ENCODE data around the gene LTA4H. TPM values are rescaled to one million over a fixed set of nuclear protein-coding genes. Genes with fewer than 3 reads are reported as not detected.

LTA4H gene
- total and polyA plus RNA-seq, 10 donors: 58.0 to 183 (median 93.5) TPM

- H3K27me3 ChIP-seq (replicated peaks in 1 of 7): no peaks in the 10 kb centered on the region
- peaks cover 10 to 38% (median 26%) of the 10 kb centered on the region in 6 donors for H3K4me1 ChIP-seq
- H3K4me3 ChIP-seq: no peak overlapping the region
- TF ChIP-seq POLR2A (IDR thresholded peaks at IDR 0.05) (no peak), POLR2AphosphoS5 (IDR thresholded peaks at IDR 0.05) (no peak), CTCF (IDR thresholded peaks at IDR 0.05 in 8 of 11, conservative IDR thresholded peaks at IDR 0.05 in 3 of 11) (no peak)
- intact Hi-C loops (cut with DNase I; ENCODE audit: low total_unique reads): no loop called here
- no peaks in the 10 kb centered on the region for H3K36me3 ChIP-seq
- 41 to 81% (median 61%) methylated on average over 3 of the region's 3 CpGs for WGBS, 5 donors
- H3K9me3 ChIP-seq: peaks cover 0 to 6% (median 0%) of the 10 kb centered on the region in 8 donors
- peak overlapping the region in 4 of 8 donors; percentile 60 to 94 (median 82) for H3K27ac ChIP-seq
- DNase-seq: no peak
Observed at GRCh38 chr12:96040305-96041133, 5.1 kb upstream of the LTA4H start.

- H3K27me3 ChIP-seq (replicated peaks in 1 of 7): no peaks in the 10 kb centered on the region
- peaks cover 2 to 33% (median 20%) of the 10 kb centered on the region in 6 donors for H3K4me1 ChIP-seq
- WGBS, 5 donors: 57 to 86% (median 76%) methylated on average over 3 of the region's 3 CpGs
- peaks cover 0 to 6% (median 0%) of the 10 kb centered on the region in 8 donors for H3K9me3 ChIP-seq
- TF ChIP-seq CTCF (IDR thresholded peaks at IDR 0.05 in 8 of 11, conservative IDR thresholded peaks at IDR 0.05 in 3 of 11) (no peak), POLR2AphosphoS5 (IDR thresholded peaks at IDR 0.05) (no peak), POLR2A (IDR thresholded peaks at IDR 0.05) (no peak)
- no peaks in the 10 kb centered on the region for H3K36me3 ChIP-seq
- DNase-seq: no peak
- intact Hi-C loops (cut with DNase I; ENCODE audit: low total_unique reads): no loop called here
- H3K27ac ChIP-seq: peak overlapping the region in 4 of 8 donors; percentile 60 to 94 (median 82)
- H3K4me3 ChIP-seq: no peak overlapping the region
Observed at GRCh38 chr12:96039516-96039915, 4.1 kb upstream of the LTA4H start.

- H3K9me3 ChIP-seq: peaks cover 0 to 6% (median 0%) of the 10 kb centered on the region in 8 donors
- intact Hi-C loops (cut with DNase I; ENCODE audit: low total_unique reads): no loop called here
- no peaks in the 10 kb centered on the region for H3K27me3 ChIP-seq (replicated peaks in 1 of 7)
- TF ChIP-seq CTCF (IDR thresholded peaks at IDR 0.05 in 8 of 11, conservative IDR thresholded peaks at IDR 0.05 in 3 of 11) (no peak), POLR2A (IDR thresholded peaks at IDR 0.05) (no peak), POLR2AphosphoS5 (IDR thresholded peaks at IDR 0.05) (no peak)
- DNase-seq: peak; percentile 78
- peak overlapping the region in 7 of 8 donors; percentile 56 to 94 (median 89) for H3K27ac ChIP-seq
- H3K4me1 ChIP-seq: peaks cover 20 to 48% (median 37%) of the 10 kb centered on the region in 6 donors
- peak overlapping the region in 1 of 8 donors; percentile 26 for H3K4me3 ChIP-seq
- H3K36me3 ChIP-seq: no peaks in the 10 kb centered on the region
- WGBS, 5 donors: 87 to 93% (median 91%) methylated on average over 8 of the region's 8 CpGs
Observed at GRCh38 chr12:96036765-96037455, 1.5 kb upstream of the LTA4H start.

All from spleen (tissue), 11 donors.